Lower leg skin (tissue), 4 donors: Measurements from ENCODE around the gene MB21D2. TPM values are rescaled to one million over a fixed set of nuclear protein-coding genes. Genes with fewer than 3 reads are reported as not detected.

ENCODE experiments used
- DNase-seq, 2 donors: peaks; one replicate each; pipeline ENCODE4 v3.0.0-alpha.2; 2019; ENCODE audit warnings: low spot score in 2 of 2
- H3K4me3 ChIP-seq: fragments of 200-600 bp; sonication (generic); 2 replicates; pipeline ENCODE4 v1.5.1; 2017; ENCODE audit warnings: mild to moderate bottlenecking, low read depth; ENCODE audit not compliant: poor library complexity, severe bottlenecking
- POLR2A ChIP-seq, 2 donors: fragments of 450-650 bp; IDR thresholded peaks; one replicate each; pipeline ENCODE4 v1.6.1; 2016 to 2017; ENCODE audit warnings: antibody characterized with exemption in 2 of 2, mild to moderate bottlenecking in 1 of 2, moderate library complexity in 1 of 2
- WGBS, 2 donors: methylation state at CpG; one replicate each; pipeline ENCODE4 v1.1.5; 2018; 5-methylcytosine and 5-hydroxymethylcytosine counted together
- intact Hi-C: fragments of 100-400 bp; cut with DNase I; formaldehyde crosslinking; loops from one replicate; pipeline ENCODE4 v1.15.0; 2023; ENCODE audit warnings: low total_unique reads
- total RNA-seq, 4 donors: library from RNA; depleted of rRNA; stranded (reverse); fragments of >200 nt; gene quantifications; one replicate each; pipeline ENCODE4 v1.1.0, GENCODE V29; 2016
- TF ChIP-seq, protein P1 (sequence below), 3 donors: fragments of 450-650 bp; IDR thresholded peaks; one replicate each; pipeline ENCODE4 v1.5.1; 2016; ENCODE audit warnings: antibody characterized with exemption in 3 of 3, mild to moderate bottlenecking in 3 of 3, moderate library complexity in 2 of 3

Gene MB21D2
- total RNA-seq, 4 donors from 2014 or later, result 7.9 to 11.8 (median 8.6) TPM

DNA sequence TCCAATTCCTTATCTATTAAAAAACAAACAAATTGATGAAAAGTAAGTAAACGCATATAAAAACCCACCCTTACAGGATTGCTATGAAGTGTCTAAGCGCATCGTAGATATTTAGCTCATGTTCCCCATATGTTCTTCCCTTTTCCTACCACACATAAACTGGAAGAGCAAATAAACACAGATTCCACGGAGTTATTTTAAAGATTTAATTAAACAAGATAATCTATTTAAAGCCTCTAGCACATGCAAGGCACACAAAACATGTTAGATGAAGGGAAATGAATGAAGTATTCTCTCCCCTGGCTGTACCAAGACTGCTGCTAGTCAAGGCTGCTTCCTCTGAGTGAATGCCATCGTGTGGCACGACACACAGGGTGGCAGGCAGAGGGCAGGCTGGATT lies 111.9 kb downstream of the MB21D2 start:
- 93 to 94% methylated on average over 6 of the region's 6 CpGs for WGBS, 2 donors
- no peak for TF ChIP-seq POLR2A (IDR thresholded peaks at IDR 0.05)
- TF ChIP-seq, protein P1, sequence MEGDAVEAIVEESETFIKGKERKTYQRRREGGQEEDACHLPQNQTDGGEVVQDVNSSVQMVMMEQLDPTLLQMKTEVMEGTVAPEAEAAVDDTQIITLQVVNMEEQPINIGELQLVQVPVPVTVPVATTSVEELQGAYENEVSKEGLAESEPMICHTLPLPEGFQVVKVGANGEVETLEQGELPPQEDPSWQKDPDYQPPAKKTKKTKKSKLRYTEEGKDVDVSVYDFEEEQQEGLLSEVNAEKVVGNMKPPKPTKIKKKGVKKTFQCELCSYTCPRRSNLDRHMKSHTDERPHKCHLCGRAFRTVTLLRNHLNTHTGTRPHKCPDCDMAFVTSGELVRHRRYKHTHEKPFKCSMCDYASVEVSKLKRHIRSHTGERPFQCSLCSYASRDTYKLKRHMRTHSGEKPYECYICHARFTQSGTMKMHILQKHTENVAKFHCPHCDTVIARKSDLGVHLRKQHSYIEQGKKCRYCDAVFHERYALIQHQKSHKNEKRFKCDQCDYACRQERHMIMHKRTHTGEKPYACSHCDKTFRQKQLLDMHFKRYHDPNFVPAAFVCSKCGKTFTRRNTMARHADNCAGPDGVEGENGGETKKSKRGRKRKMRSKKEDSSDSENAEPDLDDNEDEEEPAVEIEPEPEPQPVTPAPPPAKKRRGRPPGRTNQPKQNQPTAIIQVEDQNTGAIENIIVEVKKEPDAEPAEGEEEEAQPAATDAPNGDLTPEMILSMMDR (IDR thresholded peaks at IDR 0.05), result no peak
- DNase-seq, result no peak
- intact Hi-C loops, result loop anchor here (10.0 kb wide), 1 partner anchor 241 kb away; no protein-coding TSS in a partner anchor
- H3K4me3 ChIP-seq, result no peak overlapping the region

DNA sequence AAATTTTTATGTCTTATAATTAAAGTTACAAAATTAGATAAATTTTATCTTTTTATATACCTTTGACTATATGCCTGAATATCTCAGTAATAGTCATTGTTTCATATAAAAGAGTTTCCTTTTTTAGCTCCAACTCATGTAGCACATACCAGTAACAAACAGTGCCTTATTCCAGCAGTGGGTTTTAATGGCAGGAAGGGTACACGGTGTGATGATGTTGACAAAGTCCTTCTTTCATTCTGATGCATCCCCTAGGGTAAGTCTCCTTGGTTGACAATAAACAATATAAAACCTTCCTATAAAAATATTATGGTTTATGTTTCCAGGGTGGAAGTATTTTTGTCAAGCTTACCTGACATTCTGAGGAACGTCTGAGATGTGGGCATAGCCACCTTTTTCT lies 113.2 kb downstream of the MB21D2 start:
- no peak overlapping the region for H3K4me3 ChIP-seq
- no peak for DNase-seq
- TF ChIP-seq POLR2A (IDR thresholded peaks at IDR 0.05), result no peak
- TF ChIP-seq, protein P1 (IDR thresholded peaks at IDR 0.05), result no peak
- intact Hi-C loops, result loop anchor here (10.0 kb wide), 1 partner anchor 240 kb away; no protein-coding TSS in a partner anchor
- 79 to 85% methylated on average over 2 of the region's 2 CpGs for WGBS, 2 donors

DNA sequence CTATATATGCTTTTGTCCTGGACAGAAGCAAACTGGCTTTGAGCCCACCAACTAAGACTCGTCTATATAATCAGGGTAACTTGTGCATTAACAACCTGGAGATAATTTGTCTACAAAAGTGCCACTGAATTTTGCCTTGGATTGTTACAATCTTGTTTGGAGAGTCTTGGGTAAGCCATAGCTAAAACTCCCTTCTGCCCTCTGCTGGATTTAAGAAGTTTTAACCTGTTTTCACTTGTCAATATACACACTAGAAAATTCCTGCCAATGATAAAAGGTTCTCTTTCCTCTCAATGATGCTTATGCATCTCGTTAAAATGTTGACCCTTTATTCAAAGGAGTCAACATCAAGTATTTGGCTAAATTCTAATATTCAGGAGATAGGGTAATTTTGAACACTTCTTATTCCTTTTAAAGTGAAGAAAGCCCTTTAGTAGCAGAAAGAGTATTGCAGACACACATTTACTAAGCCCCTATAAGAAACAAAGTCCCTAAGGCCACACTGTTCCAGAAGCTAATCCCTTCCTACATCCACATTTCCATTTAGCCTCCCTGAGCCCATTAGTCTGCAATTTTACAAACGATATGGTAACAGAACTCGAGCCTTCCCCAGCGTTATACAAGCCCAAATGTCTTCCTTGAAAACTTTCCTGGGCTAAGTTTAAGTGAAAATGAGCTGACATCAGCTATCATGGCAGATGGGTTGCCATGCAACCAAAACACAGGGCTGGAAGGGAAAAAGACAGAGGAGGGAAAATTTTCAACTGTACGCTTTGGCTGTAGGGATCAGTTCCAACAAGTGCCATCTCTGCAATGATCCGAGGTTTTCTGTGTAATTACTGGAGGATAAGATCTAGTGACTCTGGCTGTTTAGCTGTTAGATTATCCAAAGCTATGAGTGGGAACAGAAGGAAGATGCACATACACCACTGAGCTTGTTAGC lies 114.4 kb downstream of the MB21D2 start:
- intact Hi-C loops, result loop anchor here (10.0 kb wide), 1 partner anchor 238 kb away; no protein-coding TSS in a partner anchor
- H3K4me3 ChIP-seq, result no peak overlapping the region
- TF ChIP-seq, protein P1 (IDR thresholded peaks at IDR 0.05), result no peak
- no peak for TF ChIP-seq POLR2A (IDR thresholded peaks at IDR 0.05)
- no peak for DNase-seq
- 44 to 45% methylated on average over 7 of the region's 7 CpGs for WGBS, 2 donors

DNA sequence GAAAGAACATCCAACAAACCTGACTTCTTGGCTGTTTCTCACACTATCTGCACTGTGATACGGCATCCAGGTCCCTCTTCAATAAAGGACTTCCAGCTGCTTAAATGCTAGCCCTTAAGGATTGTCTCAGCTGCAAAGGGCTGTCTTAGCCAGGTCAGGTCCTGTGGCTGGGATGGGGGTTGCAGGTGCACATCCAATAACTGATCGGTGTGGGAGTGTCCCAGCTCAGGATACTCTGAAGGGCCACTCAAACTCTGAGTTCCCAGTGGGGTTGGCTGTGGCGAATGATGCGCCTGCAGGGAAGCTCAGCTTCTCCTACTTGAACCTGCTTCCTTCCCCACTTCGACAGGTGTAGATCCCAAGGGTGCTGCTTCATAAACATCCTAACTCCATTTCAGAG lies 115.7 kb downstream of the MB21D2 start:
- no peak for DNase-seq
- 94 to 95% methylated on average over 5 of the region's 5 CpGs for WGBS, 2 donors
- no peak overlapping the region for H3K4me3 ChIP-seq
- intact Hi-C loops, result loop anchor here (10.0 kb wide), 1 partner anchor 237 kb away; no protein-coding TSS in a partner anchor
- TF ChIP-seq, protein P1 (IDR thresholded peaks at IDR 0.05), result no peak
- no peak for TF ChIP-seq POLR2A (IDR thresholded peaks at IDR 0.05)

DNA sequence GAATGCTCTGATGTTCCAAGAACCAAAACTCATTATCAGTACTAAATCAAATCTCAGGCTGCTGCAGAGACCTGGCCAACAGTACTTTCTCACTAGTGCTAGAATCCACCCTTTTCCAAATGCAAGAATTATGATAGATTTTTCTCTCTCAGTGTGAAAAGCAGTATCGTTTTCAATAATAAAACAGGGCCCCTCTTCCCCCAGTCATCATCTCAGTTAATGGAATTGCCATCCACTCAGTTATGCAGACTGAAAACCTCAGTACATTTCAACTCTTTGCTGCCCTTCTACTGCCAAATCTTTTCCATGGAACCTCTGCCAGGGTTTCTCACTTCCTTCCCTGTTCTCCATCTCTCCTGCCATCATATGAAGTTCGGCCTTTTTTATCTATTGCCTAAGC lies 117.9 kb downstream of the MB21D2 start:
- 83 to 86% methylated on average over 2 of the region's 2 CpGs for WGBS, 2 donors
- TF ChIP-seq, protein P1 (IDR thresholded peaks at IDR 0.05), result no peak
- no peak for TF ChIP-seq POLR2A (IDR thresholded peaks at IDR 0.05)
- H3K4me3 ChIP-seq, result no peak overlapping the region
- intact Hi-C loops, result loop anchor here (10.0 kb wide), 1 partner anchor 235 kb away; no protein-coding TSS in a partner anchor
- DNase-seq, result no peak
